NCI-H69 (cell line): ENCODE results near the gene IGF2.

Experiments used
- DNase-seq: peaks from one replicate; lab custom pipeline; 2025; lab: John Stamatoyannopoulos, UW

The IGF2 gene

GRCh38 chr11:2103668-2104523 lies 35.3 kb downstream of the IGF2 start:
- no peak for DNase-seq

DNA sequence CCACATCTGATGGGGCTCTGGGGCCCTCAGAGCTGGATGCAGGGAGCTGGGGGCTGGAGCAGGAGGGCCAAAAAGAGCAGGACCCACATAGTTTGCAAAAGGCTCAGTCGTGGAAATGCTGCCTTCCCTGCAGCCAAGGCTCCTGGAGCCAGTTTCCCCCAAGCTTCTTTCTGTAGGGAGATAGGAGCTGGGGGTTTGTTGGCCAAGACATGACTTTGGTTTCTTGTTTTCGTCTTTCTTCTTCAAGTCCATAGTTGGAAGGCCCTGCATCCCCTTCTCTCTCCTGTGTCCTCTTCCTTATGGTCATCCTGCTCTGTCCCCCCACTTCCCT lies 36.3 kb downstream of the IGF2 start:
- no peak for DNase-seq

DNA sequence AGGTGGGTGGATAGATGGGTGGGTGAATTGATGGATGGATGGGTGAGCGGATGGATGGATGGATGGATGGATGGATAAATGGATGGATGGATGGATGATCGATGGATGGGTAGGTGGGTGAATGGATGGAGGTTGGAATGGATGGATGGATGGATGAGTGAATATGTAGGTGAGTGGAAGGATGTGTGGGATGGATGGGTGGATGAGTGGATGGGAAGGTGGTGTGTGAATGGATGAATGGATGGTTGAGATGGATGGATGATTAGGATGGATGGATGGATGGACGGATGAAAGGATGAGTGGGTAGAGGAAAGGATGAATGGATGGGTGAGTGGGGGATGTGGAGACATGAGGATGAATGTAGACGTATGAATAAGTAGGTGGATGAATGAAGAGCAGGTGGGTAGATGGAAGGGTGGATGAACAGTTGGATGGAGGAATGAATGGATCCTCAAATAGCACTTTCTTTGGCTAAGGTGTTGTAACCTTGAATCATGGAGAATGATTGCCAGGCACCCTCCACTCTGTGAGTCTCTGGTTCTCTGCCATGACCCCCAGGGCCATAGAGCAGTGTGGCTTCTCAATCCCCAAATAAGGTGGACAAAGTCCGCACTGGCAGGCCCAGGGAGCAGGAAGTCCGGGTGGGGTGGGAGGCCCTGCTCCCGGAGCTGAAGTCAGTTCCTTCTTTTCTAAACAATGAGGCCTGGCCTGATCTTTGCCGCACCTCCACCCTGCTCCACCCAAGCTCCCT lies 36.9 kb downstream of the IGF2 start:
- DNase-seq = no peak

DNA sequence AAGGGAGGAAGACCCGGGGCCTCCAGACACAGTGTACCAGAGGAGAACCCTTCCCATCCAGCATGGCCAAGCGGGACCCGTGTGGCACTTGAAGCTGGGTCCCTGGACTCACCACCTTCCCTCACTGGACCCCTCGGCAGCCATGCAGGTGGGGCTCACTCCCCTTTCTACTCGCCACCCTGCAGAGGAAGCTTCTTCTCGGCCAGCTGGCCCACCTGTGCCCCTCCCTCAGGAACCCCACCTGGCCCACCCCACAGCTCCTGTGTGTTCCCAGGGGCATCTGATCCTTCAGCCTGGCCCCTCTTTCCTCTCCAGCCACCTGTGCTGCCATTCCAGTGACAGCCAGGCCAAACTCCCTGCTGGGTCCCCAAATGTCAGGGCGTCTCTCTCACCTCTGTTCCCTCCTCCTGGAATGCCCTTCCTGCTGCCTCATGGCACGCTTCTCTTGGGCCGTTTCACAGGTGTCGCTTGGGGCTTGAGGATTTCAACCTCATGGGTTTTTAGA lies 38.0 kb downstream of the IGF2 start:
- no peak for DNase-seq

DNA sequence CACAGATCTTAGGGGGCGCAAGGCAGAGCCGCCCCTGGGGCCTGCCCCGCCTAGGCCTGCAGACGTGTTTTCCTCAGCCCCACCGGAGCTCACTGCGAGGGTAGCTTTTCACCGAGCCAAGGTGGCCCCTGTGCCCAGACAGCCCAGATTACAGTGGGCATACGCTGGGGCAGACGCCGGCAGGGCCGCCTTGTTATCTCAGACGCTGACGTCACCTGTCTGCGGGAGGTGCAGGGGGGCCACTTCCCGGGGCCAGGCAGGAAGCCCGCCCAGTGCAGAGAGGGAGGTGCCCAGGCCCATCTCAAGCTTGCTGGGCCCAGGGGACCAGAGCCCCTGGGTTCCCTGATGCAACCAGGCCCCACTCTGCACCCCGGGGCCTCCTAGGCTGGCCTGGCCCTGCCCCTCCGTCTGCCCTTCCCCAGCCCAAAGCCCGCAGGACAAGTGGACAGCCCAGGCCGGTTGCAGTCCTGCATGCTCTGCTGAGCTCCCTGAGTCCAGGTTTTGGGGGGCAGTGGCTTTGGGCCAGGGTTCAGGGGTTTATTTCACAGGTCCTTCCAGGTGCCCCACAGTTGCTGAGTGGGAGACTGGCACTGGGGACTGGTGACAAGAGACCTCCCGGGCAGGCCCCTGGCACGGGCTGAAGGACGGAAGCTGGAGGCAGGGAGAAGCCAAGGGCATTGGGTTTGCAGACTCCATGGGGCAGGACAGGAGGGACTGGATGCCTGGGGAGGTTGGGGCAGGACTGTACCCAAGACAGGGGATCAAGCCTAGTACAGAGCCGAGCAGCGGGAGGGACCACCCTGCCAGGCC lies 38.6 kb downstream of the IGF2 start:
- peak; percentile 71 for DNase-seq

DNA sequence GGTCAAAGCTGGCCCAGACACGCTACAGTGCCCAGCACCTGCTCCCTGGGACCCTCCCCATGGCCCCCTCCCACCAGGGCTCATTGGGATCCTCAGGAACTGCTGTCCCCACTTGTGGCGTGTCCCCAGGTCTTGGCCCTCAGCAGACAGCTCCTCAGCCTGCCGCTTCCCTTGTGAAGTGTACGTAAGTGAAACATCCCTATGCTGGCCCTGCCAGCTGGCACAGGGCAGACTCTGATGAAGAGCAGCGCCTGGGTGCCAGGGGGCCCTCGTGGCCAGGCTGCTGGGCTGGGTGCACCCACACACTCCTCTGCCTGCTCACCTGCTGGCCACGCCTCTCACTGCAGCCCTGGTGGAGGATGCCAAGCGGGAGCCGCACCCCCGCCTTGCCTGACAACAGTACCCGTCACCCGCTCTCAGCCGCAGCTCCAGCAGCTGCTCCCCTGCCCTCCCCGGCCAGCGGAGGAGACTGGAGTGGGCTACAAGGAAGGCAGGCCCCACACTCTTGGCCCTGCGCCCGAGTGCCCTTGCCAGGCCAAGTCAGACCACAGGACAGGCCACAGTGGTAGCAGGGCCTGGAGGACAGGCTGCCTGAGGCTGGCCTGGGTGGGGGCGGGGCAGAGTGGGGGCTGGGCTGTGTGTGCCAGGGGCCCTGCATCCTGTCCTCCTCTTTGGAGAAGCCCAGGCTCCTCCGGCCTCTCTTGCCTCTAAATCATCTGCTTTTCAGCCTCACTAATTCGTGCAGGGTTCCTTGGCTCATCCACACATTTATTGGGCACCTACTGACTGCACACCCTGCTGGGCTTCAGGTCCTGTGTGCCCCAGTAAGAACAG lies 39.5 kb downstream of the IGF2 start:
- peak; percentile 82 for DNase-seq

- DNase-seq = no peak
These were observed 40.3 kb downstream of the IGF2 start for GRCh38 chr11:2098691-2099515.

DNA sequence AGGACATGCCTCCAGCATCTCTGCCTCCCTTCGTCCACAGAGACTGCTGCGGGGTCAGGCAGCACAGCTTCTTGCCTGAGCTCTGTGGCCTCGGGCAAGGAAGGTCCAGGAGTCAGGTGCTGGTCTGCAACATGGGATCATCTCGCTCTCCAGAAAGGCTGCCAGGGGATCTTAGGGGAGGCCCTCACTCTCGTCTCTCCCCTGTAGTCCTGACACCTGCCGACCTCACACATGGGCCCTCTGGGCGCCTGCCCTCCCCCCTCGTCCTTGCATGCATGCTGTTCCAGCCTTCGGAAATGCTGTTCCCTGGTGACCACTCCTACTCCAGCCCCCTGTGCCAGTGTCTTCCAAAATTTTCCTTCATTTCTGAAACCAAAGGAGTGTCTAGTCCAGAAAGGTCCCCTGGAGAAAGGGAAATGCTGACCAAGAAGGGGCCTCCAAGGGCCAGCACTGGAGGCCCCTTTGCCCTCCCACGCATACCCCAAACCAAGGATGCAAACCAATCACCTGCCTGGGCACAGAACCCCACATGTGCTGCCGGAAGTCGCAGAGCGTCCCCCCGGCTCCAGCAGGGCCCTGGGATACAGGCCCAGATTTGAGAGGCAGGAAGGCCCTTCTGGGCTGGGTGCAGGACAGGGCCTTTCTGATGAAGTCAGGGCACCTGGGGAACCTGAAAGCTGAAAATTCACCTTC lies 41.0 kb downstream of the IGF2 start:
- no peak for DNase-seq

DNA sequence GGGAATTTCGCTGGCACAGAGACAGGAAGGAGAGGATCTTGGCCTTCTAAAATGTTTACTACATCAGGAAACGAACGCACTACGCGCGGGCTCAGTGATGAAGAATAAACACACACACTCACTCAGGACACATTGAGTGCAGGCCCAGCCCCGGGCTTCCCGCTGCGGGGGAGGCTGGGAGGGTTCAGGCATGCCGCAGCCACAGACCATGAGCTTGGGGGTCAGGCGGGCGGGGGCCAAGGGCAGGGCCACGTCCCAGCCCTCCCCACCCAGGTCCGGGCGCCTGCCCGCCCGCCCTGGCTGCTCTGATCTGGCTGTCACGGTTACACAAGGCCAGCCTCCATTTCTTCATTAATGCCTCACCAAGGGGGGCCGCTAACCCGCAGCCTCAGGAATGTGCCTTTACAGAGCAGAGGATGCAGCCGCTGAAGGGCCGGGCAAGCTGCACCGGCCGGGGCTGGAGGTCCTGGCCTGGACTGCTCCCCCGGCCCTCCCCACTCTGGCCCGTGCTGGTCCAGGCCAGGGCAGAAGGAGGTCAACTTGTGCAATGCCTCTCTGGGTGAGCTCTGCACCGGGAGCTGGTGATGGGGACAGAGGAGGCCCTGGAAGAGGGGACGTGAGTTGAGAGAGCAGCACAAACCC lies 41.7 kb downstream of the IGF2 start:
- no peak for DNase-seq

DNA sequence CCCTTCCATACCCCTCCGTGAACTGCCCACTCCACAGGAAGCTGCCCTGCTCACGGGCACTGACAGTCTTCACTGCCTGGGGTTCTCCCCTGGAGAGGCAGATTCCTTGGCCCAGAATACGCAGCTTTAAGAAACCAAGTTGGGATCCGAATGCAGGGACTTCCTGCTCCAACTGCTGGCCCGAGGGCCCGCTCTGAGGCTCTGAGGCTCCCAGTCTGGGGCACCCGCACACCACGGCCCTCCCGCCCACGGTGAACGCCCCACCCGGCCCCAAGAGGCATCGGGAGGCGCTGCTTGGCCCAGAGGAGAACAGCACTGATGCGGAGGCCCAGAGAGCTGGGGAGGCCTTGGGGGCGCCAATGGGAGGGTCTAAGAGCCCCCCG lies 42.3 kb downstream of the IGF2 start:
- no peak for DNase-seq

GRCh38 chr11:2096011-2096918 lies 42.9 kb downstream of the IGF2 start:
- DNase-seq = no peak

DNA sequence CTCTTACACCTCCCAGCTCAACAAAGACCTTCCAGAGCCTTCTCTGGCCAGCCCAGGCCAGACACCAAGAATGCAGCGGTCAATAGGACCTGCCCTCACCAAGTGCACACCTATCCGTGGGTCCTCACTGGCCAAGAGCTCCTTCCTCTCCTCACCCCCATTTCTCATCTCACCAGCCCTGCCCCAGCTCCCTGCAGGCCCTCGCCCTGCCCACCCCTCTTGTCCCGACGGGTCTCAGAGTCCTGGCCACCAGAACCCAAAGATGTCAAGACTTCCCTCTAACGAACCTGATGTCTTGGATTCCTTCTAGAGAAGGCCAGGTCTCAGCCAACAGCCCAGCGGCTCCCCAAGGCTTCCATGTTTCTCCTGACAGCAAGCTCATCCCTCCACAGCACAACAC lies 43.6 kb downstream of the IGF2 start:
- DNase-seq = no peak

GRCh38 chr11:2095198-2095520 lies 44.0 kb downstream of the IGF2 start:
- no peak for DNase-seq

- DNase-seq = no peak
These were observed 44.6 kb downstream of the IGF2 start for GRCh38 chr11:2094354-2095197.

DNA sequence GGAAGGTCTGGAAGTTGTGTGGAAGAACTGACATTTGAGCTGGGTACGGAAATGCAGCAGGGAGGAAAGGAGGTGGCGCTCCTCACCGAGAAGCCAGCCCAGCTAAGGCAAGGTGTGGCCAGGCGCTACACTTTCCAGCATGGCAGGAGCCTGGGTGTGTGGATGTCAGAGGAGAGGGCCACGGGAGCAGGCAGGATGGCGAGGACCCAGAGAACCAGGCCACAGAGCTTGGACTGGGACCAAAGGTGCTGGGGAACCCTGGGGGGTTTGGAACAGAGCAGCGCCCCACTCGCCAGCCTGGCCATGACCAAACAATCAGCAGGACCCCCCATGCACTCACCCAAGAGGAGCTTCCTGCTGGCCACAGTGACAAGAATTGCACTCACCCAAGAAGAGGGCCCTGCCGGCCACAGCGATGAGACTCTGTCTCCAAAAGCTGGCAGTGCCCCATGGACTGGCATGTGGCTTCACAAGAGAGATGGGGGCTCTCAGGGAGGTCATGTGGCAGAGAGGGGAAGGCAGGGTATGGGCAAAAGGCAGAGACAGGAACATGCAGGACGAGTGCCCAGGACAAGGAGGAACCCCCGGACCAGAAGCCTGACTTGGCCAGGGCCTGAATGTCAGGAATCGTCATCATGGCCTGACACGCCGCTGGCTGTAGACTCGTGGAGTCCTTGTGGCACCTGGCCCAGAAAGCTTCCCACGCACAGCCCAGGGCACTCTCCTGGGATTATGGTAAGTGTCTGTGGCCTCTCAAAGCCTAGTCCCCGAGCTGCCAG lies 45.4 kb downstream of the IGF2 start:
- DNase-seq = no peak

DNA sequence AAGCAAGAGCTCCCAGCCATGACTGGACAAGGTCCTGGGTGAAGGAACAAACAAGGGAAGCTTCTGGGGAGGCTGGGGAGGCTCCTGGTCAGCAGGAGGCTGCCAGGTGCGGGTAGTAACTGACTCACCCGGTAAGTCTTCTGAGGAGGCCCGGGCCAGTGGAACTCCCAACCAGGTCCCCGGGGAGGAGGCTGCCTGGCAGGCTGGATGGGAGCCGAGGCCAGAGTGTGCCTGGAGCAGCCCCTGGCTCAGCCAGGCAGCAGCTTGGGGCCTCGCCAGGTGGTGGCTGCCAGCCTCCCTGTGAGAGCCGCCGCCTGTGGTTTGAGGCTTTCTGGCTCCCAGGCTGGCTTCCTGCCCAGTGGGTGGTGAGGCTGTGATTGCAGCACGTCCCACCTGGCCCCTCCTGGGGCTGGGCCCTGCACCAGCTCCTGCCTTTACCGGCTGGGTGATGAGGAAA lies 46.2 kb downstream of the IGF2 start:
- DNase-seq = peak; percentile 93

DNA sequence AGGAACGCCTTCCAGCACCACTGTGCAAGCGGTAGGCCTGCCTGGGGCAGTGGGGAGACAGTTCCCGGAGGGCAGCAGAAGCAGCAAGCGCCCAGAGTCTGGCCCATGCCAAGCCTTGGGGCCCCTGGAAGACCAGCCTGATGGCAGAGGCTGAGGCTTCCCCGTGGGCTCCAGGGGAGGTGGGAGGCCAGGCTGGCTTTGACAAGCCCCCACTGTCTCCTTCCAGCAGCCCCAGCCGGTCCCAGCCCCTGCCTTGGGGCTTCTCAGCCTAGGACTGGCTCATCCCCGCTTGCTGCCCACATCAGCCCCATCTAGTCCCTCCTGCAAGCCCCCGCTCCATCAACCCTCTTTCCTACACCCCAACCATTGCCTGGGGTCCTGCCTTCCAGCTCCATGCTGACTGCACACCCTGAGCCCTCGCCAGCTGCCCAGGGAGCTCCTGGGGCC lies 46.7 kb downstream of the IGF2 start:
- DNase-seq = no peak
